ENCODE results near the gene LYZ. TPM values are rescaled to one million over a fixed set of nuclear protein-coding genes. Genes with fewer than 3 reads are reported as not detected.

The LYZ gene
- polyA plus RNA-seq, 3 donors: 21.5 to 32.9 (median 30.5) TPM

DNA sequence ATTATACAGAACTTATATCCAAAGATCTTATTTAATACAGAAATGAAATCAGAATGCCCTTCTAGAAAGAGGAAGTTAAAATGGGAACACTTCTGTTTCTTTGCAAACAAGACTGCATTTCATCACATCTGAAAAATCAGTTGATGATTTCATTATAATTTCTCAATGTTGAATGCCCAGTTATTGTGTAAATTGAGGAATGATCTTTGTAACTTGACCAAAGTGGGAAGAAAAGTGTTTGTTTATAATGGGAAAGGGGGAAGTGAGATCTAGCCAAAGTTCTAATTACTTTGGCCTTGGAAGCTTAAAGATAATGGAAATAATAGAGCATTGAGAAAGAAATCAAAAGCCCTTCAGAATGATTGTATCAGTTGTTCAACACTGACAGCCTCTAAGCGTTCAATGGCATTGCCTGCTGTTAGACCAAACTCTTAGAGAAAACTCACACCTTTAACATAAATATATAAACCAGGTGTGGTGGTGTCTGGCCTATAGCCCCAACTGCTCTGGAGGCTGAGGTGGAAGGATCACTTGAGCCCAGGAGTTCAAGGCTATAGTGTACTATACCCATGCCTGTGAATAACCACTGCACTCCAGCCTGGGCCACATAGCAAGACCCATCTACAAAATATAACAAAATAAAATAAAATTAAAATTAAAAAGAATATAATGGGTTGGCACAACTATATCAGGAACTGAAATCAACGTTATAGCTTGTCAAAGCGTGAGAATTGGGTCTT, 9.9 kb upstream of the LYZ start:
- no peak for DNase-seq (ENCODE audit: low read depth in 3 of 3, low spot score in 2 of 3)

DNA sequence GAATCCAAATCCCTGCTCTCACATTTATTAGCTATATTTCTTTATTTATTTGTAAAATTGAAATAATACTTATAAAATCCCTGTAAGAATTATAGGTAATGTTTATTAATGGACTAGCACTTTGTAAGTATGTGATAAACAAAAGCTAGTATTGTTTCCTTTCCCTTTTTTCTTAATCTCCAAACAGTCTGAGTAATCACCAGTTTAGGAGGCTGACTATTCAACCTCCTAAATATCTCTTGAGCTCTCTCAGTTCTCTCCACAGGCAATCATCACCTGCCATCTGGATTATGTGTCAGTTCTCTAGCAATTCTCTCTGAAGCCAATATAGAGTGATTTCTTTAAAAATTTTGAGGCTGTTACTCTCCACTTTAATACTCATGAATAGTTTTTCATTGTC, 9.2 kb upstream of the LYZ start:
- DNase-seq (ENCODE audit: low read depth in 3 of 3, low spot score in 2 of 3): no peak

DNA sequence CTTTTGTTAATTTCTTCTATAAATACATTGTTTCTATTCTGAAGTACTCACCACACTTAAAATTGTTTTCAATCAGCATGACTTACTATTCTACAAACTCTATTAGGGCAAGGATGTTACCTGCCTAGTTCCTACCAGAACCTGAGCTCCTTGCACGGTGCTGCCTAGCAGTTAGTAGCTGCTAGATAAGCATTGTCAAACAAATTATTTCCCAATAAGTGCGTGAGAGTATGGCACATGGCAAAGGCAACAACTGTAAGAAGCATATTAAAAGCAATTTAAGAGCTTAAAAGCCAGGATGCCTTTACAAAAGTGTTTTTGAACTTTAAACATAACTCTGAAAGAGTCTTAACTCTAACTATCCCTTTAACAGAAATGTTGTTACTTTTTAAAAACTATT, 8.2 kb upstream of the LYZ start:
- no peak for DNase-seq (ENCODE audit: low read depth in 3 of 3, low spot score in 2 of 3)

DNA sequence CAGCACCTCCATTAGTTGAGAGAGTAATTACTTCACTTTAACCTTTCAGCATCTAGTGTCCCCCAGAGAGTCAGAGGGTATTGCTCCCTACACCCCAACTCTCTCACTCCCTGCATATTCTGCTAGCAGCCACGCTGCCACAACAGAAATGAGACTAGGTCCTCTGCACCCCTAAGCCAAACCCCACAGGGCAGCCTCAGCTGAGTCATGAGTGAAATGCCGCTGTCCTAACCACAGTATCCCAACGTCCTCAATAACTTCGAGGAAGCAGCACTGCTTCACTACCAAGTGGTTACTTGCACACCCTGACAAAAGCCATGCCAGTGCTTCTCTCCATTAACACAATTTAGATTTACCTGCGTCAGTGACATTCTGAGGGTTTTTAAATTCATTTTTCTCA, 6.9 kb upstream of the LYZ start:
- DNase-seq (ENCODE audit: low read depth in 3 of 3, low spot score in 2 of 3): no peak

- DNase-seq (ENCODE audit: low read depth in 3 of 3, low spot score in 2 of 3): no peak
These were observed 5.8 kb upstream of the LYZ start for GRCh38 chr12:69342421-69342820.

DNA sequence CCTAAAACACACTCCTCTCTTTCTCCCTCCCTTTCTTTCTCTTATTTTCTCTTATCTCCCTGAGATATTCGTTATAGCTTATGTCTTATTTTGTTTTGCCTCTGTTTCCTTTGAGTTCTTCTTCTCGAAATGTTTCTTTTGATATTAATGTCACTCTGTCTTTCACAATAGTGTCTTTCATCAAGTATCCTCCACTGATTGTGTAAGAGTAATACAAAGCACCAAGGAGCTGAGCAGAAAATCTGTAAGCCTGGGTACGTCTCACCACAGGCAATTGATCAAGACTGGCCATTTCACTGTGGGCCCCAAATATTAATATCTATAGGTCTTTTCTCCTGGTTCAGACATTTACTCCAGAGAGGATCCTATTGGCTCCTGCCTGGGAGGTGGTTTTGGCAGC, 4.8 kb upstream of the LYZ start:
- no peak for DNase-seq (ENCODE audit: low read depth in 3 of 3, low spot score in 2 of 3)

DNA sequence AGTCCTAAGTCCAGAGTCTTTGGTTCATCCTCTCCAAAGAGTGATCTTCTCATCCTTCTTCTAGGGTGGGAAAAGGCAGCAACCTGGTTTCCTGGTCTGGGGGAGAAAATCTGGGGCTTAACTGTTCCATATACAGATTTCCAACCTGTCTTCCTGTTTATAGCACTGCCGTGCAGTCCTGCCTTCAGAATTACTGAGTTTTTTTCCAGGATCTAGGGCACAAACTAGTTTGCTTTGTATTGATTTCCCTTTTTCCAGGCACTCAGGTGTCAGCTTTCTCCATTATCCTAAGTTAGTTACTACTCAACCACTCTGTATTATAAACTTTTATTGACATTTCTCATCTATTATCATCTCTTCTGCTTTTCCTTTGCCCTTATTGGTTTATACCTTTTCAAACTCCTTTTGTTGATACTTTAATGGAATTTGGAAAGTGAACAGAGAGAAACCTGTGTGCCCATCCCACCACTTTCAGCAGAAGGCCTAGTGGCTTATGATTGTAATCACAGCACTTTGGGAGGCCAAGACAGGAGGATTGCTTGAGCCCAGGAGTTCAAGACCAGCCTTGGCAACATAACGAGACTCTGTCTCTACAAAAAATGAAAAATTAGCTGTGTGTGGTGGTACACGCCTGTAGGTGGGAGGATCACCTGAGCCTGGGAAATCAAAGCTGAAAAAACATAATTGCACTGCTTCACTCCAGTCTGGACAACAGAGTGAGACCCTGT, 4.1 kb upstream of the LYZ start:
- no peak for DNase-seq (ENCODE audit: low read depth in 3 of 3, low spot score in 2 of 3)

DNA sequence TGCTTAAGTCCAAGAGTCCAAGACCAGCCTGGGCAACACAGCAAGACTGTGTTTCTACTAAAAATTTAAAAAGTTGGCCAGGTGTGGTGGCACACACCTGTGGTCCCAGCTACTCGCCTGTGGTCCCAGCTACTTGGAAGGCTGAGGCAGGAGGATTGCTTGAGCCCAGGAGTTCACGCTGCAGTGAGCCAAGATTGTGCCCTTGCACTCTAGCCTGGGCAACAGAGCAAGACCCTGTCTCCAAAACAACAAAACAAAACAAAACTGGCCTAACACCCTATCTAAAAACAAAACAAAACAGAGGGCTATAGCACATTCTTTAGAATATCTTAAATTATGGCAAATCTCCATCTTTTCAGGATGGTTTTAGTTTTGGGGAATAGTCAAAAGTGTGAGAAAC, 3.1 kb upstream of the LYZ start:
- no peak for DNase-seq (ENCODE audit: low read depth in 3 of 3, low spot score in 2 of 3)

DNA sequence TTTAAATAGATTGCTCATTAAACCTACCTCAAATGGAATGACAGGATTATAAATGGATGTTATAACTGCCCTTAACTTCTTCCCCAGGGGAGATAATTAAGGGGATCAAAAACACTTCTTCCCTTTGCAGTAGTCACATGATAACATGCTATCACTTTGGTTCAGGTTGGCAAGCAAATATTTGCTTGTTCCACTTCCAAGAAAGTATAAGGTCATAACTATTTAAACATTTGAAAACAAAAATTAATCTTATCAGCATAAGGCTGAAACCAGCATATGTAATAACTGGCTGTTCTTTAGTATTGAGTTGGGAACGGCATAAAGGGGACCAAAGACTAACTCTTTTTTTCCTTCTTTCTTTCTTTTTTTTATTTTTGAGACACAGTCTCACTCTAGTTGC, 2.4 kb upstream of the LYZ start:
- DNase-seq (ENCODE audit: low read depth in 3 of 3, low spot score in 2 of 3): no peak

DNA sequence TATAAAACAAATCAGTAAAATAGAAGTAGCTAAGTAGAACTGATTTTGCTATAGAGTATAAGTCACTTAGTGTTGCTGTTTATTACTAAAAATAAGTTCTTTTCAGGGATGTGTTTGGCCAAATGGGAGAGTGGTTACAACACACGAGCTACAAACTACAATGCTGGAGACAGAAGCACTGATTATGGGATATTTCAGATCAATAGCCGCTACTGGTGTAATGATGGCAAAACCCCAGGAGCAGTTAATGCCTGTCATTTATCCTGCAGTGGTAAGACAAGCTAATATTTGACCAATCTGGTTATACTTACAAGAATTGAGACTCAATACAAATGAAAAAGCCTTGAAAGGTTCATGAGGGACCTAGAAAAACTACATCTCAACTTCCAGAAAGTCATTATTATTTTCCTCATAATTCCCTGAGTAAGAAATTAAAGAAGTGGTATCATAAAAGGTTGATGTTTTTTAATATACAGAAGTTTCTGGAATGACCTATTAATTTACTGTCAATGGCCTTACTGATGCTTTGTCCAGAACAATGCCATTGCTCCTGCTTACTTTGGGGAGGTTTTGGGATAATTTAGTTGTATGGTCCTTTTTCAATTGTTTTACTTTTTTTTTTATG, 1.9 kb downstream of the LYZ start:
- no peak for DNase-seq (ENCODE audit: low read depth in 3 of 3, low spot score in 2 of 3)

DNA sequence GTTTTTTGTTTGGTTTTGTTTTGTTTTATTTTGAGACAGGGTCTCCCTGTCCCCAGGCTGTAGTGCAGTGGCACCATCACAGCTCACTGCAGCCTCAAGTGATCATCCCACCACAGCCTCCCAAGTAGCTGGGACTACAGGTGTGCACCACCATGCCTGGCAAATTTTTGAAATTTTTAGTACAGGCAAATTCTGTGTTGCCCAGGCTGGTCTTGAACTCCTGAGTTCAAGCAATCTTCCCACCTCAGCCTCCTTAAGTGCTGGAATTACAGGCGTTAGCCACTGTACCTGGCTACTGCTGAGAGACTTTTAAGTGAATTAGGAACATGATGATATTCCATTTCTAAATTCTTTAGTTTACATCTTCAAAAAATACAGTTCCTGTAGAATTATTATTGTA, 2.6 kb downstream of the LYZ start:
- DNase-seq (ENCODE audit: low read depth in 3 of 3, low spot score in 2 of 3): no peak

GRCh38 chr12:69351462-69352236, 3.5 kb downstream of the LYZ start:
- DNase-seq (ENCODE audit: low read depth in 3 of 3, low spot score in 2 of 3): no peak

DNA sequence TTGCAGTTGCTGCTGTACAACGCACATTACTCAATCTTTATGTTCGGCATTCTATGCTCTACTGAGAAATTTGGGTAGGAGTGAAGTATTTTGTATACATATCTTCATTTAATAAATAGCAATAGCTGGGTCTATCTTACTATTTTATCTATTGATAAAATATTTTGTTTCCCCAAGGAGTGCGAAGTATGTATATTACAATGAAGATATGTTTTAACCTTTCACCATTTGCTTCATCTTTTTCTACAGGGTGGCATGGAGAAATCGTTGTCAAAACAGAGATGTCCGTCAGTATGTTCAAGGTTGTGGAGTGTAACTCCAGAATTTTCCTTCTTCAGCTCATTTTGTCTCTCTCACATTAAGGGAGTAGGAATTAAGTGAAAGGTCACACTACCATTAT, 4.7 kb downstream of the LYZ start:
- no peak for DNase-seq (ENCODE audit: low read depth in 3 of 3, low spot score in 2 of 3)

- no peak for DNase-seq (ENCODE audit: low read depth in 3 of 3, low spot score in 2 of 3)
These were observed 6.0 kb downstream of the LYZ start for GRCh38 chr12:69354172-69354555.

DNA sequence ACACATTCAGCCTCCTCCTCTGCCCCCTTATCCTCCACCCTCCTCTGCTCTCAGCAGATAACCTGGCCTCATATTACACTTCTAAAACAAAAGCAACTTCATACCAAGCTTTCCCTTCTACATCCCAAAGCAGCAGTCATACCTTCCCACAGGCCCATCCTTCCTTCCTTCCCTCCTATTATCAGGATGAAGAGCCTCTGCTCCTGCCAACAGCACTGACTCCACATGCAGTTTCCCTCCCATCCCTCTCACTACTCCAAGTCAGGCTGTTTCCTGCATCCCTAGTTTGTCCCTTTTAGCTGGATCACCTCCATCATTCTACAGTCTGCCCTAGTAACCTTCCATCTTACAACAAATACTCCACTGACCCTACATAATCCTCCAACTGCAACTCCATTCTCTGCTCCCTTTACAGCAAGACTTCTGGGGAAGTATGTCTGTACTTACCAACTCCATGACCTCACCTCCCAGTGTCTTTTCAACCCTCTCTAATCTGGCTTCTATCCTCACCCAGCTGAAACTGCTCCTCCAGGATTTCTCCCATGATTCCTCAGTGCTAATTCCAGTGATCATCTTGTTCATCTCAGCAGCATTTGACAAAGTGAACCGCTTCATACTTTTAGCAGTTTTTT, 6.5 kb downstream of the LYZ start:
- DNase-seq (ENCODE audit: low read depth in 3 of 3, low spot score in 2 of 3): no peak

DNA sequence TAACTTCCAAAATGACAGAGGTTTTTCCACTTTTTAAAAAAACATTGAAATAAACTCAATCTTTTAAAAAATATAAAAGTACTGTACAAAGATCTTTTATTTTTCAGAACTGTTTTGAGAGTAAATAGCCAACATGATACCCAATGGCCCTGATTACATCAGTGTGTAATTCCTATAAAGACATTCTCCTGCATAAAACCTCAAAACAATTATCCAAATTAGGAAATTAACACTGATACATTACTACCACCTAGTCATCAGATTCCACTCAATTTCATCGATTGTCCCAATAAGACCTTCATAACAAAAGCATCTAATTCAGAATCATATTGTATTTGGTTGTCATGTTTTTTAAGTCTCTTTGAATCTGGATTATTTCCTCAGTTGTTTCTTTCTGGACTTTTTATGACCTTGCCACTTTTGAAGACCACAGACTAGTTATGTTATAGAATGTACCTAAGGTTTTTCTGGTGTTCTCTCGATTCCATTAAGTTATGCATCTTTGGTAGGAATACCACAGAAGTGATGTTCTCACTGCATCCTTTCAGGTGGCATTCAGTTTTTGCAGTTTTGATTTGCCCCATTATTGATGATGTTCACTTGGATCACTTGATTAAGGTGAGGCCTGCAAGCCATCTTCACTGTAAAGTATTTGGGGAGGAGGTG, 7.3 kb downstream of the LYZ start:
- no peak for DNase-seq (ENCODE audit: low read depth in 3 of 3, low spot score in 2 of 3)

GRCh38 chr12:69359531-69360347, 11.6 kb downstream of the LYZ start, which contains the start of gene YEATS4:
YEATS4 (plus strand) TSS chr12:69359743; CDS start chr12:69359973, 230 bp downstream.
- peak; percentile 63 to 86 (median 77) for DNase-seq (ENCODE audit: low read depth in 3 of 3, low spot score in 2 of 3)

DNA sequence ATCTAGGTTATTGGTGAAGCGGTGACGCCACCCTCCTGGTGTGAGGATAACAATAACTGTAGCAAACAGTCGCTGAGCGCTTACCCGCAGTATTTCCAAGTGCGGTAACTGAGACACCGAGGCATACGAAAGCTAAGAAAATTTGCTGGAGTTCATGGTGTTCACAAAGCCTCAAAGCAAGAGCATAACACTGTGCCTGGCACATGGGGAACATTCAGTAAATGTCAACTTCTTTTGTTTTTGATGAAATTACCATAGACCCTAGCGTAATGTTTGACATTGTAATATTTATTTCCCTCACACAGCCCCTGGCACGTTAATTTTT, 12.1 kb downstream of the LYZ start:
- DNase-seq (ENCODE audit: low read depth in 3 of 3, low spot score in 2 of 3): no peak

DNA sequence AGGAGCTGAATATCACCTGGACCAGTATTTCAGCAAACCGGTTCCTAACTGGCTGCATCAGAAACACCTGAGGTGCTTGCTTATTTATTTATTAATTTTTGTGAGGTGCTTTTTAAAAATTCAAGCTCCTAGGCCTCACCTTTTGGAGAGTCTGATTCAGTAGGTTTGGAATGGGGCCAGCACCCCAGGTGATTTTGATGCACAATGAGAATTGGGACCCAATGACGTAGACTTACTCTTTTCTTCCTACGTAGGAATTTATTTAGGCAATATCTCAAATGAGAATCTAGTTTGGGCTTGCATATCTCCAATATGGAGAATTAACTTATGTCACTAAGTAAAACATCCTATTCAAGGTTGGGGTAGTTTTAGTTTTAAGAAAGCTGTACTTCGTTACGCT, 18.6 kb downstream of the LYZ start:
- no peak for DNase-seq (ENCODE audit: low read depth in 3 of 3, low spot score in 2 of 3)
